Measurements from ENCODE around the gene DTNA.

DNA sequence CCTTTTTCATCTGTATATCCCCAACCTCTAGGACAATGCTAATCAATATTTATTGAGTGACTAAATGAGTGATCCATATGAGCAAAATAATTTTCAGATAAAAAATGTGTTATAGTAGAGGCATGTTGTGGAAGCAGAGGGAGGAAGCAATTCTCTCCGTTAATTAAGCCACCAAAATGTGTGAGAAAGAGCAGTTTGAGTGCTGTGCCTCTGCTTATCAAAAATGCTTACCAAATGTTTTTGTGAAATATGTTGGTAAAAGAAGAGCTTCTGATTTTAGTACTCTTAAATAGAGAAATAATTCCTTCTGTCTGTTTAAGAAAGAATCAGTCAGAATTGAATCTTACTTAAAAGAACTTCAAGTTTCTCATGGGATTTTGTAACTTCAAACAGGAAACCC lies 90.3 kb downstream of the DTNA start:
- TF ChIP-seq, protein P1, sequence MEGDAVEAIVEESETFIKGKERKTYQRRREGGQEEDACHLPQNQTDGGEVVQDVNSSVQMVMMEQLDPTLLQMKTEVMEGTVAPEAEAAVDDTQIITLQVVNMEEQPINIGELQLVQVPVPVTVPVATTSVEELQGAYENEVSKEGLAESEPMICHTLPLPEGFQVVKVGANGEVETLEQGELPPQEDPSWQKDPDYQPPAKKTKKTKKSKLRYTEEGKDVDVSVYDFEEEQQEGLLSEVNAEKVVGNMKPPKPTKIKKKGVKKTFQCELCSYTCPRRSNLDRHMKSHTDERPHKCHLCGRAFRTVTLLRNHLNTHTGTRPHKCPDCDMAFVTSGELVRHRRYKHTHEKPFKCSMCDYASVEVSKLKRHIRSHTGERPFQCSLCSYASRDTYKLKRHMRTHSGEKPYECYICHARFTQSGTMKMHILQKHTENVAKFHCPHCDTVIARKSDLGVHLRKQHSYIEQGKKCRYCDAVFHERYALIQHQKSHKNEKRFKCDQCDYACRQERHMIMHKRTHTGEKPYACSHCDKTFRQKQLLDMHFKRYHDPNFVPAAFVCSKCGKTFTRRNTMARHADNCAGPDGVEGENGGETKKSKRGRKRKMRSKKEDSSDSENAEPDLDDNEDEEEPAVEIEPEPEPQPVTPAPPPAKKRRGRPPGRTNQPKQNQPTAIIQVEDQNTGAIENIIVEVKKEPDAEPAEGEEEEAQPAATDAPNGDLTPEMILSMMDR (IDR thresholded peaks at IDR 0.05; ENCODE audit: low read depth, low read length, poor library complexity, severe bottlenecking), result no peak
- TF ChIP-seq EZH2phosphoT487 (IDR thresholded peaks at IDR 0.05; ENCODE audit: borderline replicate concordance, low read length), result no peak

Data from DOHH2 (cell line).